GM06990 (cell line): ENCODE data around the gene CCL17.

ENCODE experiments used
- DNase-seq: peaks from one replicate; pipeline ENCODE4 v3.0.0-alpha.2; 2011; ENCODE audit not compliant: insufficient read length; ENCODE audit errors: extremely low read depth
- H3K27me3 ChIP-seq: replicated peaks from 2 replicates; pipeline ENCODE4 v1.6.0; 2011; ENCODE audit warnings: low read length; ENCODE audit not compliant: control insufficient read depth, insufficient read depth
- H3K36me3 ChIP-seq: 2 replicates; pipeline ENCODE4 v1.5.1; 2011; ENCODE audit warnings: low read length; ENCODE audit not compliant: control insufficient read depth, insufficient read depth
- H3K4me3 ChIP-seq: replicated peaks from 2 replicates; pipeline ENCODE4 v1.5.1; 2011; ENCODE audit warnings: low read depth, mild to moderate bottlenecking, control low read depth, low read length
- CTCF ChIP-seq: IDR thresholded peaks from 2 replicates; pipeline ENCODE4 v1.5.1; 2011; ENCODE audit warnings: low read length, control low read depth, mild to moderate bottlenecking, inconsistent platforms; ENCODE audit not compliant: insufficient read depth, poor library complexity, severe bottlenecking

Gene CCL17

GRCh38 chr16:57401943-57402640 lies 2.5 kb upstream of the CCL17 start:
- TF ChIP-seq CTCF = no peak
- DNase-seq = no peak
- Histone ChIP-seq H3K4me3 (no peak overlapping the region), H3K36me3 (no peaks in the 10 kb centered on the region), H3K27me3 (no peaks in the 10 kb centered on the region)

DNA sequence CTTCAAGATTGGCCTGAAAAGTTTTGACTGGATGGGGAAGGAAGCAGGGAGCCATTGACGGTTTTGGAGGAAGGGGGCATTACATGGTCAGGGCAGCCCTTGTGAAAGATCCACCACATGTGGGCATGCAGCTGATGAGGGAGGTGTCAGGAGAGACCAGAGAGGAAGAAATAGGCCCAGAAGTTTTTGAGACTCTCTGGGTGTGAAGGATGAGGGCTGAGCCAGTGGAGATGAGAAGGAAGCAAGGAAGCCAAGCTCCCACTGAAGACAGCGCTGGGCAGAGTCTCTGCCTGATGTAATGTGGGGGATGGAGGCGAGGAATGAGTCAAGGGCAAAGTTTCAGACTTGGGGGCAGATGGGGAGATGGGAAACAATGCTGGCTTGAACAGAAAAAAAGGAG lies 530 bp downstream of the CCL17 start:
- Histone ChIP-seq H3K36me3 (no peaks in the 10 kb centered on the region), H3K4me3 (no peak overlapping the region), H3K27me3 (no peaks in the 10 kb centered on the region)
- no peak for TF ChIP-seq CTCF
- DNase-seq = no peak

- no peaks in the 10 kb centered on the region for H3K36me3 ChIP-seq
- H3K27me3 ChIP-seq = no peaks in the 10 kb centered on the region
- DNase-seq = no peak
- no peak for TF ChIP-seq CTCF
- no peak overlapping the region for H3K4me3 ChIP-seq
Measured at GRCh38 chr16:57406881-57407280, 2.3 kb downstream of the CCL17 start.

DNA sequence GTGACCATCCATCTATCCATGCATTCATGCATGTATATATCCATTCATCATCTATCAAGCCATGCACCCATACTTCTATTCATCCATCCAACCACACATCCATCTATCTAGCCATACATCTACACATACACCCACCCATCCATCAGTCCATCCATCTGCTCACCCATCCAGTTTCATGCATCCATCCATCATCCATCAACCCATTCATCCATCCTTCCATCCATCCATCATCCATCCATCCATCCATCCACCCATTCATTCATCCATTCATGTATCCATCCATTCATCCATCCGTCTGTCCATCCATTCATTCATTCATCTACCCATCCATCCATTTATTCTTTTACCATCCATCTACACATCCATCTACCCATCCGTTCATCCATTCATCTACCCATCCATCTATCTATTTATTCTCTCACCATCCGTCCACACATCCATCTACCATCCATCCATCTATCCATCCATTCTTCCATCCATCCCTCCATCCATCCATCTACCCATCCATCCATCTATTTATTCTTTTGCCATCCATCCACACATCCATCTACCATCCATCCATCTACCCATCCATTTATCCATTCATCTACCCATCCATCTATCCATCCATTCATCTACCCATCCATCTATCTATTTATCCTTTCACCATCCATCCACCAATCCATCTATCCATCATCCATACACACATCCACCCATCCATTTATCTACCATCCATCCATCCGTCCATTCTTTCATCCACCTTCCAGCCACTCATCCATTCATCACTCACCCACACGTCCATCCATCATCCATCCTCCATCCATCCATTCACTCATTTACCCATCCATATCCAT lies 3.2 kb downstream of the CCL17 start:
- Histone ChIP-seq H3K27me3 (no peaks in the 10 kb centered on the region), H3K36me3 (no peaks in the 10 kb centered on the region), H3K4me3 (no peak overlapping the region)
- TF ChIP-seq CTCF = no peak
- DNase-seq = no peak

- Histone ChIP-seq H3K27me3 (no peaks in the 10 kb centered on the region), H3K4me3 (no peak overlapping the region), H3K36me3 (no peaks in the 10 kb centered on the region)
- TF ChIP-seq CTCF = no peak
- no peak for DNase-seq
Measured at GRCh38 chr16:57409065-57409464, 4.5 kb downstream of the CCL17 start.
